Thyroid gland (tissue), 4 donors: Measurements from ENCODE around the gene EML4.

Source experiments
- POLR2A ChIP-seq, 2 donors: fragments of 450-650 bp; IDR thresholded peaks; one replicate each; pipeline ENCODE4 v1.6.1; 2017; ENCODE audit warnings: antibody characterized with exemption in 2 of 2, mild to moderate bottlenecking in 2 of 2, moderate library complexity in 1 of 2
- TF ChIP-seq, protein P1 (sequence below), 6 experiments: fragments of 200-600 bp in 3 of 6; fragments of 450-650 bp in 3 of 6; sonication (generic) in 3 of 6; IDR thresholded peaks; one replicate each; pipeline ENCODE4 v1.5.1; 2016 to 2019; ENCODE audit warnings: antibody characterized with exemption in 6 of 6, mild to moderate bottlenecking in 2 of 6, inconsistent platforms in 1 of 6, moderate library complexity in 1 of 6

DNA sequence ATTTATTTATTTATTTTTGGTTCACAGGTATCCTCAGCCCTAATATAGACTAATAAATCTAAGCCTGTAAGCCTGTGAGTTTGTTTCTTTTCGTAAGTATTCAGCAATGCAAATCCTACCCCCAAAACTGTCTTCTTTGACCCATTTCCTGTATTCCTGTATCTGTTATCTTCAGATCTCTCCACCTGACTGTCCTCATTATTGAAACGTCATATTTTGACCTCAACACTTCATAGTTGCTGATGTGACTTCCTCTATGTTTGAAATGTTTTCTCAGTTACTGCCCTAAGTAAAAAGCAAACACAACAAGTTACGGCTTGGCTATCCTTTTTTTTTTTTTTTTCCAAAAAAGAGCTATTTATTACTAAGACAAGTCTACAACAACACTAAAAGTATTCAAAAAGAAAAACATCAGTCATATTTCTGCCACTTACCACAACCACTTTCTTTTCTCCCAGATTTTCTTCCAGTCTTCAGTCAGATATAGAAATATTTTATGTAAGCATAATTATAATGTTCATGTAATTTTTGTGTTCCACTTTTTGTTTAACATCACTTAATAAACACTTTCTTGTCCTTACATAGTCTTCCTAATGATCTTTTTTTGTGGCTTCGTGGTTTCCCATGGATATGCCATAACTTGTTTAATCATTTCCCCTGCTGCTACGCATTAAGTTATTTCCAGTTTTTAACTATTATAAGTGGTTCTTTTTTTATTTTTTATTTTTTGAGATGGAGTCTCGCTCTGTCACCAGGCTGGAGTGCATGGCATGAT lies 45.0 kb upstream of the EML4 start:
- TF ChIP-seq, protein P1, sequence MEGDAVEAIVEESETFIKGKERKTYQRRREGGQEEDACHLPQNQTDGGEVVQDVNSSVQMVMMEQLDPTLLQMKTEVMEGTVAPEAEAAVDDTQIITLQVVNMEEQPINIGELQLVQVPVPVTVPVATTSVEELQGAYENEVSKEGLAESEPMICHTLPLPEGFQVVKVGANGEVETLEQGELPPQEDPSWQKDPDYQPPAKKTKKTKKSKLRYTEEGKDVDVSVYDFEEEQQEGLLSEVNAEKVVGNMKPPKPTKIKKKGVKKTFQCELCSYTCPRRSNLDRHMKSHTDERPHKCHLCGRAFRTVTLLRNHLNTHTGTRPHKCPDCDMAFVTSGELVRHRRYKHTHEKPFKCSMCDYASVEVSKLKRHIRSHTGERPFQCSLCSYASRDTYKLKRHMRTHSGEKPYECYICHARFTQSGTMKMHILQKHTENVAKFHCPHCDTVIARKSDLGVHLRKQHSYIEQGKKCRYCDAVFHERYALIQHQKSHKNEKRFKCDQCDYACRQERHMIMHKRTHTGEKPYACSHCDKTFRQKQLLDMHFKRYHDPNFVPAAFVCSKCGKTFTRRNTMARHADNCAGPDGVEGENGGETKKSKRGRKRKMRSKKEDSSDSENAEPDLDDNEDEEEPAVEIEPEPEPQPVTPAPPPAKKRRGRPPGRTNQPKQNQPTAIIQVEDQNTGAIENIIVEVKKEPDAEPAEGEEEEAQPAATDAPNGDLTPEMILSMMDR (IDR thresholded peaks at IDR 0.05), result no peak
- no peak for TF ChIP-seq POLR2A (IDR thresholded peaks at IDR 0.05)
